PC-9 (cell line): ENCODE measurements around the gene SGO2.

ENCODE experiments used
- EZH2 ChIP-seq: fragments of 200-600 bp; sonication (generic); IDR thresholded peaks from 2 replicates; pipeline ENCODE4 v1.8.0; 2017; ENCODE audit warnings: antibody characterized with exemption, low read depth
- TF ChIP-seq, protein P1 (sequence below): fragments of 200-600 bp; sonication (generic); conservative IDR thresholded peaks from 2 replicates; pipeline ENCODE4 v1.6.1; 2017; ENCODE audit warnings: mixed run types, antibody characterized with exemption, mild to moderate bottlenecking, moderate library complexity

GRCh38 chr2:200482194-200482593 lies 43.8 kb upstream of the SGO2 start:
- TF ChIP-seq, protein P1, sequence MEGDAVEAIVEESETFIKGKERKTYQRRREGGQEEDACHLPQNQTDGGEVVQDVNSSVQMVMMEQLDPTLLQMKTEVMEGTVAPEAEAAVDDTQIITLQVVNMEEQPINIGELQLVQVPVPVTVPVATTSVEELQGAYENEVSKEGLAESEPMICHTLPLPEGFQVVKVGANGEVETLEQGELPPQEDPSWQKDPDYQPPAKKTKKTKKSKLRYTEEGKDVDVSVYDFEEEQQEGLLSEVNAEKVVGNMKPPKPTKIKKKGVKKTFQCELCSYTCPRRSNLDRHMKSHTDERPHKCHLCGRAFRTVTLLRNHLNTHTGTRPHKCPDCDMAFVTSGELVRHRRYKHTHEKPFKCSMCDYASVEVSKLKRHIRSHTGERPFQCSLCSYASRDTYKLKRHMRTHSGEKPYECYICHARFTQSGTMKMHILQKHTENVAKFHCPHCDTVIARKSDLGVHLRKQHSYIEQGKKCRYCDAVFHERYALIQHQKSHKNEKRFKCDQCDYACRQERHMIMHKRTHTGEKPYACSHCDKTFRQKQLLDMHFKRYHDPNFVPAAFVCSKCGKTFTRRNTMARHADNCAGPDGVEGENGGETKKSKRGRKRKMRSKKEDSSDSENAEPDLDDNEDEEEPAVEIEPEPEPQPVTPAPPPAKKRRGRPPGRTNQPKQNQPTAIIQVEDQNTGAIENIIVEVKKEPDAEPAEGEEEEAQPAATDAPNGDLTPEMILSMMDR: no peak
- TF ChIP-seq EZH2: no peak
